ENCODE results near the gene PICALM. TPM values are rescaled to one million over a fixed set of nuclear protein-coding genes. Genes with fewer than 3 reads are reported as not detected.

PICALM gene
- polyA plus RNA-seq, 3 donors = 62.4 to 241 (median 81.0) TPM

DNA sequence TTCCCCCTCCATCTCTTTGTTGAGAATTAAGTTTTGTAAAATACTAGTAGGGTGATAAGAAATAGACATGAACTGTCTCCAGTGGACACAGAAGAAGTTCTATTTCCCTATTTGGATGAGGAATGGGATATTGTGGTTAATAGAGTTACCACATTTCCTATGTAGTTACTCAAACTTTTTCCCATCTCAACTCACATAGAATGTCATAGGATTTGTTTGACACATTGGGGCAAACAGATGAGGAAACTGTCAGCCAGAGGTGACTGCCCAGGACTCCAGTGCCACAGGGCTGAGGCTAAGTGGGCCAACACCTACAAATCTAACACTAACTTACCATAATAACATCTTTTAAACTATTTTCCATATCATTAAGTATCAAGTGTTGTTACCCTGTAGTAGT, 155.4 kb downstream of the PICALM start:
- Histone ChIP-seq H3K9me3 (replicated peaks in 1 of 2; ENCODE audit: control insufficient read depth in 1 of 2, insufficient read depth in 1 of 2, low read length in 2 of 2) (peaks cover 6 to 12% of the 10 kb centered on the region in 2 donors), H3K27me3 (ENCODE audit: control insufficient read depth in 2 of 2, insufficient read depth in 2 of 2, low read length in 2 of 2) (no peaks in the 10 kb centered on the region), H3K4me1 (ENCODE audit: control insufficient read depth in 1 of 2, insufficient read depth in 2 of 2, low read length in 2 of 2) (peaks cover 26 to 29% of the 10 kb centered on the region in 2 donors), H3K27ac (ENCODE audit: low read depth in 1 of 2, low read length in 2 of 2) (peak overlapping the region; percentile 6 to 23), H3K4me3 (replicated peaks in 1 of 3; ENCODE audit: low read depth in 2 of 3, low read length in 3 of 3) (peak overlapping the region in 1 of 3 experiments; percentile 7), H4K20me1 (ENCODE audit: insufficient read depth, low read length) (no peaks in the 10 kb centered on the region), H3K36me3 (replicated peaks in 1 of 2; ENCODE audit: control insufficient read depth in 1 of 2, insufficient read depth in 2 of 2, low read length in 2 of 2) (no peaks in the 10 kb centered on the region), H2AFZ (ENCODE audit: insufficient read depth, low read depth, low read length, poor library complexity, severe bottlenecking) (no peak overlapping the region), H3K79me2 (ENCODE audit: insufficient read depth, low read length) (no peaks in the 10 kb centered on the region), H3K9ac (ENCODE audit: insufficient read depth, low read length, poor library complexity, severe bottlenecking) (no peak overlapping the region), H3K4me2 (replicated peaks; ENCODE audit: extremely low read depth, low read length, poor library complexity, severe bottlenecking) (peak overlapping the region; percentile 17)
- DNase-seq = peak; percentile 62 to 80 (median 65)
- Mint-ChIP-seq H3K4me1 (peaks cover 24% of the 10 kb centered on the region), H3K36me3 (peaks cover 0 to 3% of the 10 kb centered on the region in 2 donors), H3K4me3 (no peak overlapping the region), H3K27me3 (ENCODE audit: low read depth in 3 of 3) (peaks cover 1 to 3% (median 1%) of the 10 kb centered on the region in 3 donors), H3K9me3 (peaks cover 10 to 19% (median 18%) of the 10 kb centered on the region in 7 donors), H3K27ac (peak overlapping the region in 3 of 7 donors; percentile 11 to 45 (median 30))
- no peak for TF ChIP-seq CTCF (IDR thresholded peaks at IDR 0.05)
- intact Hi-C loops (cut with micrococcal nuclease) = no loop called here

DNA sequence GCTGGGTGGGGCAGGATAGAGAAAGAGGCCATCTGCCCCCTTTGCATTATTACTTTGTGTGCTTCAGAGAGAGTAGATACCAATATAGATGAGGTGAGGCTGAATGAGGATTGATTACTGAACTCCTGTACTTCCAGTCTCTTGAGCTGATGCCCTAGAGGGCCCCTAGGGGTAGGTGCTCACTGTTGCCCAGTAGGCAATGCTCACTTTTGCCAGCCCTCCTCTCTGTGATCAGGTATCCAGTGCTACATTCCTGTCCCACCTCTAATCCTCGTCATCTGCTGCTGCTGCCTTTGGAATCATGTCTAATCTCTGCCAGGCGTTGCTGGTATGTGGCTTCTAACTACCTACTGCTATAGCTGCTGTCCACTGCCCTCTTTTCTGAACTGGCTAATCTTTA, 156.5 kb downstream of the PICALM start:
- H3K27ac Mint-ChIP-seq = peak overlapping the region in 1 of 7 donors; percentile 36
- no peak for TF ChIP-seq CTCF (IDR thresholded peaks at IDR 0.05)
- Histone ChIP-seq H3K4me3 (replicated peaks in 1 of 3; ENCODE audit: low read depth in 2 of 3, low read length in 3 of 3) (no peak overlapping the region), H3K9ac (ENCODE audit: insufficient read depth, low read length, poor library complexity, severe bottlenecking) (no peak overlapping the region), H3K79me2 (ENCODE audit: insufficient read depth, low read length) (no peaks in the 10 kb centered on the region), H3K27me3 (ENCODE audit: control insufficient read depth in 2 of 2, insufficient read depth in 2 of 2, low read length in 2 of 2) (no peaks in the 10 kb centered on the region), H3K4me1 (ENCODE audit: control insufficient read depth in 1 of 2, insufficient read depth in 2 of 2, low read length in 2 of 2) (peaks cover 26 to 29% of the 10 kb centered on the region in 2 donors), H3K9me3 (replicated peaks in 1 of 2; ENCODE audit: control insufficient read depth in 1 of 2, insufficient read depth in 1 of 2, low read length in 2 of 2) (peaks cover 6 to 12% of the 10 kb centered on the region in 2 donors), H3K36me3 (replicated peaks in 1 of 2; ENCODE audit: control insufficient read depth in 1 of 2, insufficient read depth in 2 of 2, low read length in 2 of 2) (no peaks in the 10 kb centered on the region), H2AFZ (ENCODE audit: insufficient read depth, low read depth, low read length, poor library complexity, severe bottlenecking) (no peak overlapping the region), H3K4me2 (replicated peaks; ENCODE audit: extremely low read depth, low read length, poor library complexity, severe bottlenecking) (no peak overlapping the region), H3K27ac (ENCODE audit: low read depth in 1 of 2, low read length in 2 of 2) (no peak overlapping the region), H4K20me1 (ENCODE audit: insufficient read depth, low read length) (no peaks in the 10 kb centered on the region)
- H3K4me3 Mint-ChIP-seq = no peak overlapping the region
- intact Hi-C loops (cut with micrococcal nuclease) = no loop called here
- 100% methylated on average over 1 of the region's 2 CpGs for WGBS (ENCODE audit: insufficient coverage)
- DNase-seq = no peak
- H3K36me3 Mint-ChIP-seq = peaks cover 0 to 3% of the 10 kb centered on the region in 2 donors
- peaks cover 10 to 19% (median 18%) of the 10 kb centered on the region in 7 donors for H3K9me3 Mint-ChIP-seq
- H3K4me1 Mint-ChIP-seq = peaks cover 24% of the 10 kb centered on the region
- H3K27me3 Mint-ChIP-seq (ENCODE audit: low read depth in 3 of 3) = peaks cover 1 to 3% (median 1%) of the 10 kb centered on the region in 3 donors

Other genes with a start within 250 kb of the PICALM start
- not detected for gene CCDC83, start 213.7 kb downstream of the PICALM start, polyA plus RNA-seq
- 10 to 100 TPM in 1 of 3 donors, 1 to 10 TPM in 2; 2.3 to 17.8 (median 5.1) TPM for gene EED, start 175.7 kb upstream of the PICALM start, polyA plus RNA-seq
- gene HIKESHI, start 233.2 kb upstream of the PICALM start, polyA plus RNA-seq = 10 to 100 TPM; 21.5 to 71.2 (median 65.4) TPM